Pancreas (tissue), 10 donors: ENCODE data around the gene RCBTB1. TPM values are rescaled to one million over a fixed set of nuclear protein-coding genes. Genes with fewer than 3 reads are reported as not detected.
"Not testable (repeated sequence)": the region's sequence is repeated elsewhere in the genome, so short reads cannot be mapped to it uniquely, and the experiment has no call there.

Experiments
- ATAC-seq, 4 donors: fragments of 200-7000 bp; cut with Tn5 transposase; one replicate each; pipeline versions ENCODE4 v1.8.0 to v1.9.1; 2020; ENCODE audit warnings: mild to moderate bottlenecking in 4 of 4, moderate library complexity in 4 of 4
- DNase-seq, 6 donors: peaks; one replicate each; pipeline ENCODE4 v3.0.0-alpha.2; 2020
- FAIRE-seq: peaks from 2 replicates; lab custom pipeline; 2012; peaks lifted over from hg19 to GRCh38; lab: Jason Lieb, UNC
- H3K27ac ChIP-seq, 4 donors: fragments of 200-600 bp; sonication (generic); 1 replicate in 3 of 4; 2 replicates in 1 of 4; pipeline versions ENCODE4 v1.5.0 to v1.8.0; 2020
- H3K27me3 ChIP-seq, 4 donors: fragments of 200-600 bp; one replicate each; pipeline ENCODE4 v1.8.0; 2021
- H3K36me3 ChIP-seq, 3 donors: fragments of 200-600 bp; sonication (generic) in 1 of 3; one replicate each; pipeline versions ENCODE4 v1.5.0 to v1.8.0; 2020 to 2021
- H3K4me1 ChIP-seq, 3 donors: fragments of 200-600 bp; one replicate each; pipeline ENCODE4 v1.8.0; 2021
- H3K4me3 ChIP-seq, 4 donors: fragments of 200-600 bp; sonication (generic) in 2 of 4; one replicate each; pipeline versions ENCODE4 v1.5.0 to v1.8.0; 2020 to 2021
- H3K9me3 ChIP-seq, 4 donors: fragments of 200-600 bp; one replicate each; pipeline ENCODE4 v1.8.0; 2021
- CTCF ChIP-seq, 4 donors: fragments of 200-600 bp; sonication (generic) in 3 of 4; IDR thresholded peaks; one replicate each; pipeline versions ENCODE4 v1.5.0 to v1.8.0; 2021; ENCODE audit warnings: antibody characterized with exemption in 4 of 4
- WGBS, 2 donors: extraction: QIAGEN DNeasy Blood & Tissue Kit; methylation state at CpG; one replicate each; pipeline ENCODE4 v1.1.7; 2013; 5-methylcytosine and 5-hydroxymethylcytosine counted together
- intact Hi-C, 3 donors: fragments of 100-400 bp; cut with DNase I; formaldehyde crosslinking; loops; one replicate each; pipeline versions ENCODE4 v1.11.1 to v1.14.2; 2022
- polyA plus RNA-seq, 2 donors: library from polyadenylated mRNA; stranded (reverse); fragments of 200-250 nt; gene quantifications; one replicate each; pipeline ENCODE4 v1.2.3, GENCODE V29; 2013
- total RNA-seq, 6 donors: library from RNA; stranded (reverse); fragmentation: NEBNext Ultra II Directional in 4 of 6; extraction: Animal tissue kit (Norgen Biotek cat#: 25700) in 4 of 6; gene quantifications; one replicate each; pipeline versions ENCODE4 v1.2.1 to v1.2.4, GENCODE V29; 2021 to 2023
- donor health status: healthy with polysubstance abuse.
- donor health status: DM: no; HTN: no; CAD: no; lungs with moderate emphysema.
- donor health status: DM: no; HTN: no; CAD: no.
- donor health status: control.
- donor health status: control.
- donor health status: Bipolar disorder and iron deficiency.
- donor health status: DM: yes; HTN: yes; CAD: no.
- donor health status: DM: no; HTN: no; CAD: no.
- donor health status: DM: no; HTN: no; CAD: no.
- donor health status: DM: yes; HTN: yes; CAD: no.

RCBTB1 gene
- total and polyA plus RNA-seq, 8 donors: 5.3 to 14.4 (median 7.9) TPM

- H3K9me3 ChIP-seq: no peaks in the 10 kb centered on the region
- WGBS, 2 donors: 78 to 80% methylated on average over 8 of the region's 8 CpGs
- intact Hi-C loops: no loop called here
- H3K4me1 ChIP-seq: no peaks in the 10 kb centered on the region
- H3K27me3 ChIP-seq: no peaks in the 10 kb centered on the region
- no peaks in the 10 kb centered on the region for H3K36me3 ChIP-seq
- H3K4me3 ChIP-seq: no peak overlapping the region
- no peak for TF ChIP-seq CTCF (IDR thresholded peaks at IDR 0.05)
- no peak for FAIRE-seq
- ATAC-seq: no peak
- no peak for DNase-seq
- H3K27ac ChIP-seq: no peak overlapping the region
These were observed 30.7 kb upstream of the RCBTB1 start for GRCh38 chr13:49615836-49616675.

- ATAC-seq, intact Hi-C loops, H3K4me3 ChIP-seq, H3K27me3 ChIP-seq, FAIRE-seq, H3K27ac ChIP-seq, H3K9me3 ChIP-seq, H3K36me3 ChIP-seq, H3K4me1 ChIP-seq, DNase-seq: not testable (repeated sequence)
- WGBS, 2 donors: 85 to 93% methylated on average over 3 of the region's 3 CpGs
These were observed 26.7 kb upstream of the RCBTB1 start for GRCh38 chr13:49612042-49612441.

GRCh38 chr13:49610176-49610575 is 24.8 kb upstream of the RCBTB1 start:
- no peak for ATAC-seq
- no peaks in the 10 kb centered on the region for H3K27me3 ChIP-seq
- no peaks in the 10 kb centered on the region for H3K9me3 ChIP-seq
- H3K4me3 ChIP-seq: no peak overlapping the region
- TF ChIP-seq CTCF (IDR thresholded peaks at IDR 0.05): no peak
- H3K36me3 ChIP-seq: no peaks in the 10 kb centered on the region
- H3K27ac ChIP-seq: no peak overlapping the region
- no peaks in the 10 kb centered on the region for H3K4me1 ChIP-seq
- intact Hi-C loops: no loop called here
- no peak for DNase-seq
- 81% methylated on average over 1 of the region's 1 CpG for WGBS, 2 donors
- no peak for FAIRE-seq

- 72 to 76% methylated on average over 1 of the region's 1 CpG for WGBS, 2 donors
- intact Hi-C loops: loop anchor here in 1 of 3 donors (5.0 kb wide), 1 partner anchor 306 kb away; no protein-coding TSS in a partner anchor
- no peak for ATAC-seq
These were observed 23.4 kb upstream of the RCBTB1 start for GRCh38 chr13:49608651-49609331.

More at GRCh38 chr13:49608651-49609331, 23.4 kb upstream of the RCBTB1 start:
- Histone ChIP-seq H3K27me3 (no peaks in the 10 kb centered on the region), H3K27ac (no peak overlapping the region), H3K36me3 (no peaks in the 10 kb centered on the region), H3K4me3 (no peak overlapping the region), H3K9me3 (no peaks in the 10 kb centered on the region), H3K4me1 (no peaks in the 10 kb centered on the region)
- no peak for TF ChIP-seq CTCF (IDR thresholded peaks at IDR 0.05)
- FAIRE-seq (no peak), DNase-seq (no peak)
